HEK293T (cell line): ENCODE results near the gene PRIMA1.

Source experiments
- BHLHE40 ChIP-seq: fragments of 450-650 bp; IDR thresholded peaks from 2 replicates; pipeline ENCODE4 v1.6.1; 2016; ENCODE audit warnings: mild to moderate bottlenecking, moderate library complexity, borderline replicate concordance
- CTBP1 ChIP-seq: fragments of 450-650 bp; IDR thresholded peaks from 2 replicates; pipeline ENCODE4 v1.6.1; 2016; ENCODE audit warnings: borderline replicate concordance
- ELF4 ChIP-seq: fragments of 450-650 bp; IDR thresholded peaks from 2 replicates; pipeline ENCODE4 v1.6.1; 2017; ENCODE audit warnings: antibody characterized with exemption
- FOXK2 ChIP-seq: fragments of 450-650 bp; IDR thresholded peaks from 2 replicates; pipeline ENCODE4 v1.6.1; 2016; ENCODE audit warnings: mild to moderate bottlenecking
- FOXM1 ChIP-seq: fragments of 450-650 bp; IDR thresholded peaks from 2 replicates; pipeline ENCODE4 v1.6.1; 2017; ENCODE audit warnings: mild to moderate bottlenecking, borderline replicate concordance
- SP1 ChIP-seq: fragments of 450-650 bp; IDR thresholded peaks from 2 replicates; pipeline ENCODE4 v1.6.1; 2017
- SUZ12 ChIP-seq: fragments of 450-650 bp; IDR thresholded peaks from 2 replicates; pipeline ENCODE4 v1.6.1; 2016; ENCODE audit warnings: mild to moderate bottlenecking
- TARDBP ChIP-seq: fragments of 450-650 bp; IDR thresholded peaks from 2 replicates; pipeline ENCODE4 v1.6.1; 2016

DNA sequence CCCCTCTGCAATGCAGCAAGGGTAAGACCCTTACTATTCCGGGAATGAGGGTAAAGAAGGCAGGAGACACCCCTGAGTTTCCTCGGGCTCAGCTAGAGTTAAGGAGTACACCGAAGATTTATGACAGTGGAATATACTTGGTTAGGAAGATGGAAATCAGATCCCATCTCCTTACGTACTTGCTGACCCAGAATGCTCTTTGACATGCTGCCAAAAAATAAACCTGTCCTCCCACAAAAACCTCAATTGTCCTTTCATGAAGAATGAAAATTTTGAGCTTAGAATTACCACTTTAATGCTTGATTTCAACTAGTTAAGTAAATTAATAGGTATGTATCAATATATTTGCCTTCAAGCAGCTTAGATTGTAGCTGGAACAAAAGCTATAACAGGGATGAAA lies 99.5 kb downstream of the PRIMA1 start:
- TF ChIP-seq ELF4 = no peak
- TF ChIP-seq SP1 = no peak
- no peak for TF ChIP-seq BHLHE40
- no peak for TF ChIP-seq FOXK2
- TF ChIP-seq SUZ12 = no peak
- no peak for TF ChIP-seq CTBP1
- TF ChIP-seq FOXM1 = no peak
- no peak for TF ChIP-seq TARDBP
